Measurements from ENCODE around the gene SLC25A14.

Gene SLC25A14

DNA sequence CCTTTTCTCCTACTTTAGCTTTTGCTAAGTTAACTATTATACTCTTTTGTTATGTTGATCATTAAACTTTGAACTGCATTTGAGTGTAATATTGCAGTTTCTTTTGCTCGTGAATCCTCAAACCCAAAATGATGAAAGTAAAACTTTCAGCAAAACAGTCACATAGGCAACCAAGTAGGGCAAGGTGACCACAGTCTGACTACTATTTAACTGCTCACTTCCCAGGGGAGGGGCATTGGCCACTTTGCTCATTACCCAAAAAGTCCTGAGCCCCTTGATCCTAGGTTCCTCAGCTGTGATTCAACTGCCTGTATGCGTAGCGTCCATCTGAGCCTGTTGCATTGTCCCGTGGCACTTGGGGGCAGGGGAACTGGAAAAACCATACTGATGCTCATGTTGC, 79.0 kb downstream of the SLC25A14 start:
- TF ChIP-seq, protein P1, sequence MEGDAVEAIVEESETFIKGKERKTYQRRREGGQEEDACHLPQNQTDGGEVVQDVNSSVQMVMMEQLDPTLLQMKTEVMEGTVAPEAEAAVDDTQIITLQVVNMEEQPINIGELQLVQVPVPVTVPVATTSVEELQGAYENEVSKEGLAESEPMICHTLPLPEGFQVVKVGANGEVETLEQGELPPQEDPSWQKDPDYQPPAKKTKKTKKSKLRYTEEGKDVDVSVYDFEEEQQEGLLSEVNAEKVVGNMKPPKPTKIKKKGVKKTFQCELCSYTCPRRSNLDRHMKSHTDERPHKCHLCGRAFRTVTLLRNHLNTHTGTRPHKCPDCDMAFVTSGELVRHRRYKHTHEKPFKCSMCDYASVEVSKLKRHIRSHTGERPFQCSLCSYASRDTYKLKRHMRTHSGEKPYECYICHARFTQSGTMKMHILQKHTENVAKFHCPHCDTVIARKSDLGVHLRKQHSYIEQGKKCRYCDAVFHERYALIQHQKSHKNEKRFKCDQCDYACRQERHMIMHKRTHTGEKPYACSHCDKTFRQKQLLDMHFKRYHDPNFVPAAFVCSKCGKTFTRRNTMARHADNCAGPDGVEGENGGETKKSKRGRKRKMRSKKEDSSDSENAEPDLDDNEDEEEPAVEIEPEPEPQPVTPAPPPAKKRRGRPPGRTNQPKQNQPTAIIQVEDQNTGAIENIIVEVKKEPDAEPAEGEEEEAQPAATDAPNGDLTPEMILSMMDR (IDR thresholded peaks at IDR 0.05; ENCODE audit: unreplicated experiment in 3 of 3) = no peak
- no peaks in the 10 kb centered on the region for H3K4me1 Mint-ChIP-seq
- no peaks in the 10 kb centered on the region for H3K27me3 Mint-ChIP-seq (ENCODE audit: low read depth)
- H3K4me3 Mint-ChIP-seq = no peak overlapping the region
- peak overlapping the region in 1 of 3 experiments; percentile 67 for H3K27ac Mint-ChIP-seq
- no peaks in the 10 kb centered on the region for H3K9me3 Mint-ChIP-seq
- H3K36me3 Mint-ChIP-seq (ENCODE audit: low read depth) = peaks cover 12% of the 10 kb centered on the region

DNA sequence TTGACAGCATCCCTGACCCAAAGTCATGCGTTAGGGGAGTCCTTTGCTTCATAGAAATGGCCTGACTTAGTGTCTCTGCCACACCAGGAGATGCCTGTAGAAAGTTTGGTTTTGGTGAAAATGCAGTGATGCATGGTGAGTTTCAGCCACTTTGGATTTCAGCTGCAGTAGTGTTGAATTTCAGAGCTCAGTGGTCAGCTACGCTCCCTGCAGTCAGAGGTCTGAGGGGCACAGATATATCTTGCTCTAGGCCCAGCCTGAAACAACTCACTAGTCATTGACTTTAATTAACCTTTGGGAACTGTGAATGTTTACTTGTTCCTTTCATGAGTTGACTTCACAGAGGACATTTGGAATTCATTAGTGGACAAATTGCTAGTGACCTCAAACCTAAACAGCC, 79.5 kb downstream of the SLC25A14 start:
- H3K9me3 Mint-ChIP-seq = no peaks in the 10 kb centered on the region
- H3K4me1 Mint-ChIP-seq = no peaks in the 10 kb centered on the region
- H3K27me3 Mint-ChIP-seq (ENCODE audit: low read depth) = no peaks in the 10 kb centered on the region
- peaks cover 8% of the 10 kb centered on the region for H3K36me3 Mint-ChIP-seq (ENCODE audit: low read depth)
- no peak overlapping the region for H3K4me3 Mint-ChIP-seq
- TF ChIP-seq, protein P1 (IDR thresholded peaks at IDR 0.05; ENCODE audit: unreplicated experiment in 3 of 3) = no peak
- peak overlapping the region in 1 of 3 experiments; percentile 67 for H3K27ac Mint-ChIP-seq
